GM21447 (cell line): ENCODE results near the gene C11orf87.

Experiments
- ATAC-seq: cut with Tn5 transposase; IDR thresholded peaks from one replicate; pipeline ENCODE4 v1.9.1; 2021; ENCODE audit not compliant: unreplicated experiment

The C11orf87 gene

GRCh38 chr11:109421981-109422869, at the start of gene C11orf87:
Gene C11orf87 (plus strand): TSS chr11:109422190. CDS start chr11:109423634, 1,444 bp downstream.
- no peak for ATAC-seq

- no peak for ATAC-seq
These were observed 48.0 kb upstream of the C11orf87 start for GRCh38 chr11:109374032-109374431.

GRCh38 chr11:109374441-109374840, 47.5 kb upstream of the C11orf87 start:
- ATAC-seq: no peak

- ATAC-seq: no peak
These were observed 44.8 kb upstream of the C11orf87 start for GRCh38 chr11:109377039-109377742.

GRCh38 chr11:109378034-109378433, 44.0 kb upstream of the C11orf87 start:
- ATAC-seq: no peak

- no peak for ATAC-seq
These were observed 38.7 kb upstream of the C11orf87 start for GRCh38 chr11:109383306-109383705.

- ATAC-seq: no peak
These were observed 37.1 kb upstream of the C11orf87 start for GRCh38 chr11:109384873-109385272.

- ATAC-seq: no peak
These were observed 33.0 kb upstream of the C11orf87 start for GRCh38 chr11:109388982-109389381.

GRCh38 chr11:109390752-109391151, 31.2 kb upstream of the C11orf87 start:
- ATAC-seq: no peak

GRCh38 chr11:109401545-109401944, 20.4 kb upstream of the C11orf87 start:
- ATAC-seq: no peak

GRCh38 chr11:109405671-109406070, 16.3 kb upstream of the C11orf87 start:
- no peak for ATAC-seq

GRCh38 chr11:109416601-109417000, 5.4 kb upstream of the C11orf87 start:
- no peak for ATAC-seq

GRCh38 chr11:109422870-109423465, 978 bp downstream of the C11orf87 start:
- ATAC-seq: no peak

- ATAC-seq: no peak
These were observed 1.6 kb downstream of the C11orf87 start for GRCh38 chr11:109423466-109424190.

GRCh38 chr11:109424901-109425300, 2.9 kb downstream of the C11orf87 start:
- no peak for ATAC-seq

GRCh38 chr11:109425554-109425953, 3.6 kb downstream of the C11orf87 start:
- no peak for ATAC-seq

- ATAC-seq: no peak
These were observed 4.7 kb downstream of the C11orf87 start for GRCh38 chr11:109426442-109427240.

GRCh38 chr11:109432105-109432504, 10.1 kb downstream of the C11orf87 start:
- no peak for ATAC-seq

GRCh38 chr11:109433753-109434256, 11.8 kb downstream of the C11orf87 start:
- ATAC-seq: no peak

GRCh38 chr11:109435121-109435742, 13.2 kb downstream of the C11orf87 start:
- no peak for ATAC-seq
